ENCODE results near the gene CEP78. TPM values are rescaled to one million over a fixed set of nuclear protein-coding genes. Genes with fewer than 3 reads are reported as not detected.
"Not testable (repeated sequence)": the region's sequence is repeated elsewhere in the genome, so short reads cannot be mapped to it uniquely, and the experiment has no call there.

Gene CEP78
- total RNA-seq, 2 donors from 2014 or later: 52.8 to 71.6 TPM

- Histone ChIP-seq H3K27ac (ENCODE audit: low read depth, low read length) (no peak overlapping the region), H3K4me1 (ENCODE audit: control insufficient read depth, insufficient read depth, low read length) (no peaks in the 10 kb centered on the region), H3K9ac (ENCODE audit: extremely low read depth, low read length, poor library complexity, severe bottlenecking) (no peak overlapping the region), H3K27me3 (ENCODE audit: control insufficient read depth, insufficient read depth, low read length, poor library complexity, severe bottlenecking) (peaks cover 83% of the 10 kb centered on the region), H3K9me3 (ENCODE audit: control insufficient read depth, low read length) (no peaks in the 10 kb centered on the region), H3K36me3 (ENCODE audit: control insufficient read depth, insufficient read depth, low read length) (no peaks in the 10 kb centered on the region), H3K4me3 (ENCODE audit: low read length) (no peak overlapping the region)
- TF ChIP-seq CTCF (conservative IDR thresholded peaks at IDR 0.05): no peak
- peaks cover 7% of the 10 kb centered on the region for H3K4me1 Mint-ChIP-seq
- WGBS, 2 experiments (ENCODE audit: insufficient coverage in 1 of 2, insufficient read length in 1 of 2): 91 to 100% methylated on average over 1 to 3 of the region's 3 CpGs
- no peak for DNase-seq
- H3K27ac Mint-ChIP-seq: no peak overlapping the region
- H3K27me3 Mint-ChIP-seq (ENCODE audit: insufficient read depth): peaks cover 15% of the 10 kb centered on the region
- H3K36me3 Mint-ChIP-seq (ENCODE audit: low read depth): no peaks in the 10 kb centered on the region
- H3K9me3 Mint-ChIP-seq: no peaks in the 10 kb centered on the region
- H3K4me3 Mint-ChIP-seq: no peak overlapping the region
Observed at GRCh38 chr9:78280982-78281668, 45.2 kb downstream of the CEP78 start.

GRCh38 chr9:78284181-78284580 is 48.3 kb downstream of the CEP78 start:
- not testable (repeated sequence) for H3K4me3 Mint-ChIP-seq; H3K4me3 ChIP-seq (ENCODE audit: low read length); H3K9me3 ChIP-seq (ENCODE audit: control insufficient read depth, low read length); H3K9ac ChIP-seq (ENCODE audit: extremely low read depth, low read length, poor library complexity, severe bottlenecking); H3K36me3 ChIP-seq (ENCODE audit: control insufficient read depth, insufficient read depth, low read length); H3K27ac Mint-ChIP-seq; H3K4me1 Mint-ChIP-seq; H3K36me3 Mint-ChIP-seq (ENCODE audit: low read depth); DNase-seq; H3K27ac ChIP-seq (ENCODE audit: low read depth, low read length); H3K9me3 Mint-ChIP-seq; H3K4me1 ChIP-seq (ENCODE audit: control insufficient read depth, insufficient read depth, low read length)
- peaks cover 15% of the 10 kb centered on the region for H3K27me3 Mint-ChIP-seq (ENCODE audit: insufficient read depth)
- 88 to 94% methylated on average over 2 to 4 of the region's 4 CpGs for WGBS, 2 experiments (ENCODE audit: insufficient coverage in 1 of 2, insufficient read length in 1 of 2)
- peaks cover 76% of the 10 kb centered on the region for H3K27me3 ChIP-seq (ENCODE audit: control insufficient read depth, insufficient read depth, low read length, poor library complexity, severe bottlenecking)

GRCh38 chr9:78286125-78286524 is 50.2 kb downstream of the CEP78 start:
- Mint-ChIP-seq H3K4me1 (no peaks in the 10 kb centered on the region), H3K27me3 (ENCODE audit: insufficient read depth) (peaks cover 10% of the 10 kb centered on the region)
- TF ChIP-seq CTCF (conservative IDR thresholded peaks at IDR 0.05): no peak

GRCh38 chr9:78286946-78287388 is 51.1 kb downstream of the CEP78 start:
- H3K9me3 Mint-ChIP-seq: no peaks in the 10 kb centered on the region
- no peak overlapping the region for H3K4me3 Mint-ChIP-seq
- no peak overlapping the region for H3K4me3 ChIP-seq (ENCODE audit: low read length)
- no peak for DNase-seq
- H3K27ac ChIP-seq (ENCODE audit: low read depth, low read length): no peak overlapping the region
- H3K4me1 ChIP-seq (ENCODE audit: control insufficient read depth, insufficient read depth, low read length): no peaks in the 10 kb centered on the region
- H3K27me3 Mint-ChIP-seq (ENCODE audit: insufficient read depth): peaks cover 8% of the 10 kb centered on the region
- H3K9ac ChIP-seq (ENCODE audit: extremely low read depth, low read length, poor library complexity, severe bottlenecking): no peak overlapping the region
- peaks cover 51% of the 10 kb centered on the region for H3K27me3 ChIP-seq (ENCODE audit: control insufficient read depth, insufficient read depth, low read length, poor library complexity, severe bottlenecking)
- no peaks in the 10 kb centered on the region for H3K9me3 ChIP-seq (ENCODE audit: control insufficient read depth, low read length)
- H3K36me3 ChIP-seq (ENCODE audit: control insufficient read depth, insufficient read depth, low read length): no peaks in the 10 kb centered on the region
- H3K36me3 Mint-ChIP-seq (ENCODE audit: low read depth): no peaks in the 10 kb centered on the region
- no peak overlapping the region for H3K27ac Mint-ChIP-seq
- TF ChIP-seq CTCF (conservative IDR thresholded peaks at IDR 0.05): no peak
- H3K4me1 Mint-ChIP-seq: no peaks in the 10 kb centered on the region
- 94 to 100% methylated on average over 3 to 6 of the region's 6 CpGs for WGBS, 2 experiments (ENCODE audit: insufficient coverage in 1 of 2, insufficient read length in 1 of 2)

More at GRCh38 chr9:78286125-78286524, 50.2 kb downstream of the CEP78 start:
- no peak overlapping the region for H3K4me3 ChIP-seq (ENCODE audit: low read length)
- Mint-ChIP-seq H3K36me3 (ENCODE audit: low read depth) (no peaks in the 10 kb centered on the region), H3K27ac (no peak overlapping the region), H3K4me3 (no peak overlapping the region), H3K9me3 (no peaks in the 10 kb centered on the region)
- no peaks in the 10 kb centered on the region for H3K4me1 ChIP-seq (ENCODE audit: control insufficient read depth, insufficient read depth, low read length)
- no peaks in the 10 kb centered on the region for H3K9me3 ChIP-seq (ENCODE audit: control insufficient read depth, low read length)
- H3K27me3 ChIP-seq (ENCODE audit: control insufficient read depth, insufficient read depth, low read length, poor library complexity, severe bottlenecking): peaks cover 59% of the 10 kb centered on the region
- H3K9ac ChIP-seq (ENCODE audit: extremely low read depth, low read length, poor library complexity, severe bottlenecking): no peak overlapping the region
- H3K27ac ChIP-seq (ENCODE audit: low read depth, low read length): no peak overlapping the region
- no peak for DNase-seq
- H3K36me3 ChIP-seq (ENCODE audit: control insufficient read depth, insufficient read depth, low read length): no peaks in the 10 kb centered on the region
